DOHH2 (cell line): ENCODE results near the gene GDPD2.

Source experiments
- CTCF ChIP-seq: fragments of 200-600 bp; sonication (generic); IDR thresholded peaks from one replicate; pipeline ENCODE4 v1.5.1; 2014; ENCODE audit warnings: antibody characterized with exemption, mild to moderate bottlenecking, low read depth, low read length; ENCODE audit not compliant: poor library complexity, severe bottlenecking
- EZH2phosphoT487 ChIP-seq: fragments of 200-600 bp; sonication (generic); IDR thresholded peaks from 2 replicates; pipeline ENCODE4 v1.6.1; 2017; ENCODE audit warnings: borderline replicate concordance, mild to moderate bottlenecking, antibody characterized with exemption, low read length, moderate library complexity, mixed read lengths

GRCh38 chrX:70477734-70478075, 54.6 kb downstream of the GDPD2 start:
- TF ChIP-seq CTCF (no peak), EZH2phosphoT487 (no peak)
